ENCODE measurements around the gene CLTA. TPM values are rescaled to one million over a fixed set of nuclear protein-coding genes. Genes with fewer than 3 reads are reported as not detected.

The CLTA gene
- total and polyA plus RNA-seq, 2 of the 8 experiments (the other 6 are each of a cell fraction or from before 2014, with no cell fraction given): 137 to 236 TPM

- Histone ChIP-seq H2AK5ac (ENCODE audit: low read depth, low read length) (no peak overlapping the region), H3K79me2 (ENCODE audit: control insufficient read depth in 1 of 2, insufficient read depth in 2 of 2, low read length in 2 of 2) (no peaks in the 10 kb centered on the region), H2BK12ac (ENCODE audit: low read depth, low read length) (no peak overlapping the region), H4K20me1 (replicated peaks in 1 of 2; ENCODE audit: control insufficient read depth in 1 of 2, insufficient read depth in 2 of 2, low read length in 2 of 2) (no peaks in the 10 kb centered on the region), H3K36me3 (ENCODE audit: control insufficient read depth in 2 of 4, insufficient read depth in 4 of 4, low read length in 3 of 4) (peaks cover 0 to 4% (median 0%) of the 10 kb centered on the region in 4 experiments; a peak in 1 of 8 replicates), H3K56ac (replicated peaks; ENCODE audit: insufficient read length, low read depth, low read length) (no peak overlapping the region), H2BK15ac (ENCODE audit: low read length) (no peak overlapping the region), H4K91ac (replicated peaks; ENCODE audit: insufficient read length, low read length) (no peak overlapping the region), H3K4me3 (ENCODE audit: extremely low read depth in 1 of 4, insufficient read depth in 2 of 4, low read depth in 3 of 4, low read length in 4 of 4) (no peak overlapping the region), H3K27me3 (replicated peaks in 1 of 4; ENCODE audit: control insufficient read depth in 3 of 4, extremely low read depth in 1 of 4, insufficient read depth in 3 of 4, low read length in 3 of 4) (no peaks in the 10 kb centered on the region), H3K79me1 (ENCODE audit: low read depth, low read length) (no peaks in the 10 kb centered on the region), H3K9me3 (ENCODE audit: insufficient read depth in 2 of 2, low read depth in 1 of 2, low read length in 1 of 2) (peaks cover 6 to 8% of the 10 kb centered on the region in 2 experiments), H3K23ac (ENCODE audit: insufficient read length) (no peak overlapping the region), H3K4ac (replicated peaks; ENCODE audit: insufficient read length, low read depth, low read length) (no peak overlapping the region), H3K27ac (ENCODE audit: low read depth, low read length) (no peak overlapping the region), H3K4me1 (replicated peaks in 1 of 4; ENCODE audit: control insufficient read depth in 3 of 4, insufficient read depth in 4 of 4, low read length in 3 of 4) (peaks cover 11 to 17% (median 14%) of the 10 kb centered on the region in 4 experiments), H4K5ac (ENCODE audit: insufficient read length, low read depth, low read length) (no peak overlapping the region), H3K4me2 (ENCODE audit: insufficient read depth in 1 of 2, low read depth in 2 of 2, low read length in 2 of 2) (no peak overlapping the region), H2AFZ (ENCODE audit: low read length) (no peak overlapping the region), H3K14ac (ENCODE audit: insufficient read length) (no peak overlapping the region), H2BK20ac (ENCODE audit: low read length) (0 out of 2 replicates have a peak overlapping the region, but pooled peaks have one; percentile 15), H3K23me2 (ENCODE audit: low read depth, low read length) (no peaks in the 10 kb centered on the region), H2BK120ac (replicated peaks; ENCODE audit: low read depth, low read length) (no peak overlapping the region), H2BK5ac (ENCODE audit: low read depth, low read length) (no peak overlapping the region), H3K9ac (replicated peaks in 1 of 4; ENCODE audit: extremely low read depth in 1 of 4, low read depth in 3 of 4, low read length in 3 of 4) (no peak overlapping the region), H4K8ac (ENCODE audit: extremely low read depth, insufficient read depth, low read length) (no peak overlapping the region), H3K18ac (ENCODE audit: extremely low read depth, low read length) (no peak overlapping the region)
- FAIRE-seq (no peak), DNase-seq (ENCODE audit: low read depth in 1 of 2, low spot score in 2 of 2) (no peak)
- 98% methylated on average over 7 of the region's 7 CpGs; no CpG with 5 or more reads in 1 of the 2 experiments for WGBS, 2 experiments (ENCODE audit: extremely low coverage in 1 of 2, insufficient coverage in 1 of 2, insufficient read length in 1 of 2, insufficient replicate concordance in 2 of 2, low coverage in 1 of 2, low lambda C conversion rate in 2 of 2, missing lambda C conversion rate in 1 of 2)
- ChIA-PET POLR2A (ENCODE audit: partially characterized antibody) (interaction anchor here (1.9 to 2.9 kb wide), 2 partner anchors 8 to 32 kb away, joined by 4 to 7 read pairs; partner anchors contain the start of gene CLTA), CTCF (ENCODE audit: partially characterized antibody) (interaction anchor here (0.6 kb wide), 1 partner anchor 215 kb away, joined by 5 read pairs; no protein-coding TSS in a partner anchor)
- TF ChIP-seq SAP30 (IDR thresholded peaks at IDR 0.05; ENCODE audit: insufficient read depth, insufficient replicate concordance, low read length) (no peak), POU5F1 (IDR thresholded peaks at IDR 0.05; ENCODE audit: low read depth, low read length) (no peak), MAX (IDR thresholded peaks at IDR 0.05) (no peak), CTBP2 (IDR thresholded peaks at IDR 0.05; ENCODE audit: borderline replicate concordance, insufficient read depth, insufficient read length, low read length) (no peak), CEBPB (IDR thresholded peaks at IDR 0.05; ENCODE audit: low read depth, low read length) (no peak), ATF3 (IDR thresholded peaks at IDR 0.05; ENCODE audit: insufficient read depth, low read depth, low read length) (no peak), RBBP5 (IDR thresholded peaks at IDR 0.05; ENCODE audit: borderline replicate concordance, low read depth, low read length) (no peak), BACH1 (IDR thresholded peaks at IDR 0.05; ENCODE audit: low read length) (no peak), SIN3A (conservative IDR thresholded peaks at IDR 0.05 in 1 of 2, IDR thresholded peaks at IDR 0.05 in 1 of 2; ENCODE audit: low read depth in 1 of 2, low read length in 2 of 2) (no peak), CBX8 (IDR thresholded peaks at IDR 0.05; ENCODE audit: borderline replicate concordance, low read depth, low read length) (no peak), RFX5 (IDR thresholded peaks at IDR 0.05; ENCODE audit: borderline replicate concordance, low read depth, low read length) (no peak), HDAC2 (IDR thresholded peaks at IDR 0.05; ENCODE audit: borderline replicate concordance in 1 of 2, low read depth in 2 of 2, low read length in 2 of 2) (no peak)
Measured at GRCh38 chr9:36158917-36159316, 31.8 kb upstream of the CLTA start.

All from H1 (cell line).